B cell (primary cell): ENCODE results near the gene TMEM119. TPM values are rescaled to one million over a fixed set of nuclear protein-coding genes. Genes with fewer than 3 reads are reported as not detected.

Experiments used
- ATAC-seq: fragments of 200-7000 bp; cut with Tn5 transposase; one replicate; pipeline ENCODE4 v1.10.0; 2021; ENCODE audit warnings: low read depth, mild to moderate bottlenecking, moderate number of reproducible peaks, moderate library complexity
- CTCF ChIA-PET: fragments of 350-600 bp; sonication (Branson Sonifier 250); formaldehyde crosslinking; loops from one replicate; lab custom pipeline; 2021; ENCODE audit warnings: antibody characterized with exemption, inconsistent platforms; lab: Charles Lee
- POLR2A ChIA-PET: fragments of 350-600 bp; sonication (Branson Sonifier 250); formaldehyde crosslinking; loops from one replicate; lab custom pipeline; 2021; ENCODE audit warnings: antibody characterized with exemption; lab: Charles Lee
- DNase-seq: peaks from one replicate; pipeline ENCODE4 v3.0.0; 2013
- H2AFZ ChIP-seq: 2 replicates; pipeline ENCODE4 v1.6.1; 2012; ENCODE audit warnings: mild to moderate bottlenecking, low read depth, low read length; ENCODE audit not compliant: insufficient read depth, poor library complexity, severe bottlenecking
- H3K27ac ChIP-seq, 2 donors: 1 replicate in 1 of 2; 2 replicates in 1 of 2; pipeline ENCODE4 v1.5.1; 2012 to 2013; ENCODE audit warnings: low read length in 2 of 2, mild to moderate bottlenecking in 2 of 2, moderate library complexity in 1 of 2
- H3K27me3 ChIP-seq, 4 experiments: fragments of 200-600 bp in 1 of 4; sonication (generic) in 1 of 4; replicated peaks in 1 of 4; 1 replicate in 2 of 4; 2 replicates in 2 of 4; pipeline versions ENCODE4 v1.6.1 to v1.7.0; 2013 to 2016; ENCODE audit warnings: low read length in 3 of 4, mild to moderate bottlenecking in 2 of 4, mixed read lengths in 1 of 4, moderate library complexity in 1 of 4; ENCODE audit not compliant: insufficient read depth in 4 of 4, control insufficient read depth in 3 of 4; ENCODE audit errors: control extremely low read depth in 1 of 4
- H3K36me3 ChIP-seq, 2 experiments: replicated peaks in 1 of 2; 1 replicate in 1 of 2; 2 replicates in 1 of 2; pipeline versions ENCODE4 v1.6.1 to v1.7.1; 2013; ENCODE audit warnings: low read length in 1 of 2; ENCODE audit not compliant: insufficient read depth in 2 of 2, control insufficient read depth in 1 of 2; ENCODE audit errors: control extremely low read depth in 1 of 2, extremely low read depth in 1 of 2
- H3K4me1 ChIP-seq, 2 donors: fragments of 200-600 bp in 1 of 2; sonication (generic) in 1 of 2; 1 replicate in 1 of 2; 2 replicates in 1 of 2; pipeline versions ENCODE4 v1.5.1 to v1.6.1; 2013 to 2017; ENCODE audit warnings: low read length in 2 of 2; ENCODE audit not compliant: control insufficient read depth in 2 of 2, insufficient read depth in 2 of 2
- H3K4me2 ChIP-seq: replicated peaks from 2 replicates; pipeline ENCODE3; 2012; ENCODE audit warnings: mild to moderate bottlenecking, low read depth, low read length; ENCODE audit not compliant: poor library complexity, severe bottlenecking
- H3K4me3 ChIP-seq, 5 experiments: fragments of 200-600 bp in 1 of 5; sonication (generic) in 1 of 5; 1 replicate in 3 of 5; 2 replicates in 2 of 5; pipeline versions ENCODE4 v1.5.1 to v1.7.0; 2011 to 2016; ENCODE audit warnings: low read length in 4 of 5, mild to moderate bottlenecking in 4 of 5, low read depth in 2 of 5, control low read depth in 1 of 5, moderate library complexity in 1 of 5; ENCODE audit not compliant: insufficient read depth in 1 of 5; ENCODE audit errors: control extremely low read depth in 1 of 5, extremely low read depth in 1 of 5
- H3K79me2 ChIP-seq: fragments of 200-600 bp; sonication (generic); one replicate; pipeline ENCODE4 v1.6.0; 2016; ENCODE audit warnings: low read length; ENCODE audit not compliant: control insufficient read depth, insufficient read depth
- H3K9ac ChIP-seq: fragments of 200-600 bp; sonication (generic); 2 replicates; pipeline ENCODE4 v1.6.1; 2017; ENCODE audit warnings: mild to moderate bottlenecking, low read length, moderate library complexity
- H3K9me3 ChIP-seq, 3 donors: one replicate each; pipeline versions ENCODE4 v1.6.1 to v1.7.1; 2013; ENCODE audit warnings: low read length in 2 of 3; ENCODE audit not compliant: control insufficient read depth in 2 of 3, insufficient read depth in 1 of 3; ENCODE audit errors: control extremely low read depth in 1 of 3
- H4K20me1 ChIP-seq: 2 replicates; pipeline ENCODE4 v1.6.0; 2012; ENCODE audit warnings: mild to moderate bottlenecking, low read length; ENCODE audit not compliant: insufficient read depth, control insufficient read depth, poor library complexity, severe bottlenecking
- H3K27ac Mint-ChIP-seq: one replicate; pipeline ENCODE4 v1.8.0; 2021; ENCODE audit warnings: mixed read lengths
- H3K27me3 Mint-ChIP-seq: one replicate; pipeline ENCODE4 v1.8.0; 2021; ENCODE audit warnings: mixed read lengths
- H3K4me1 Mint-ChIP-seq: one replicate; pipeline ENCODE4 v1.8.0; 2021; ENCODE audit warnings: mixed read lengths
- H3K4me3 Mint-ChIP-seq: one replicate; pipeline ENCODE4 v1.8.0; 2021; ENCODE audit warnings: mixed read lengths
- H3K9me3 Mint-ChIP-seq: one replicate; pipeline ENCODE4 v1.8.0; 2022; ENCODE audit warnings: mixed read lengths; ENCODE audit not compliant: insufficient read depth
- CTCF ChIP-seq: fragments of 200-600 bp; IDR thresholded peaks from one replicate; pipeline ENCODE4 v1.8.0; 2022; ENCODE audit warnings: antibody characterized with exemption, mild to moderate bottlenecking
- EZH2 ChIP-seq: IDR thresholded peaks from 2 replicates; pipeline ENCODE4 v1.6.1; 2012; ENCODE audit warnings: borderline replicate concordance, low read depth, mild to moderate bottlenecking, moderate library complexity, low read length; ENCODE audit not compliant: insufficient read depth, poor library complexity, severe bottlenecking
- WGBS: methylation state at CpG from one replicate; pipeline ENCODE4 v1.1.5; 2013; ENCODE audit warnings: missing lambda C conversion rate; ENCODE audit not compliant: insufficient coverage; 5-methylcytosine and 5-hydroxymethylcytosine counted together
- intact Hi-C: fragments of 100-400 bp; cut with micrococcal nuclease; formaldehyde crosslinking; loops from one replicate; pipeline ENCODE4 v1.10.0; 2022
- polyA plus RNA-seq: library from polyadenylated mRNA; depleted of rRNA; stranded (reverse); fragments of >200 nt; gene quantifications from 2 replicates; pipeline ENCODE4 v1.2.3, GENCODE V29; 2012
- total RNA-seq, 2 donors: library from RNA; stranded (reverse); fragments of 120-200 nt in 1 of 2; gene quantifications; 1 replicate in 1 of 2; 2 replicates in 1 of 2; pipeline versions ENCODE4 v1.2.3 to v1.2.4, GENCODE V29; 2013 to 2022

The TMEM119 gene
- total and polyA plus RNA-seq, 2 donors (not counting 1 experiment from before 2014, with no cell fraction given): 0.25 TPM; not detected in 1

GRCh38 chr12:108560321-108560721 lies 37.6 kb downstream of the TMEM119 start:
- Histone ChIP-seq H3K27me3 (no peaks in the 10 kb centered on the region), H3K9ac (peak overlapping the region; percentile 89), H3K9me3 (no peaks in the 10 kb centered on the region), H3K4me1 (peaks cover 39 to 47% of the 10 kb centered on the region in 2 donors), H3K27ac (peak overlapping the region; percentile 92 to 97), H3K36me3 (peaks cover 10 to 32% of the 10 kb centered on the region in 2 experiments), H3K4me2 (peak overlapping the region; percentile 94), H3K79me2 (peaks cover 81% of the 10 kb centered on the region), H4K20me1 (peaks cover 49% of the 10 kb centered on the region), H3K4me3 (peak overlapping the region; percentile 84 to 99 (median 98)), H2AFZ (peak overlapping the region; percentile 95)
- Mint-ChIP-seq H3K9me3 (no peaks in the 10 kb centered on the region), H3K27ac (peak overlapping the region; percentile 100), H3K4me1 (peaks cover 69% of the 10 kb centered on the region), H3K4me3 (peak overlapping the region; percentile 100), H3K27me3 (no peaks in the 10 kb centered on the region)
- DNase-seq (no peak), ATAC-seq (no peak)
- POLR2A ChIA-PET: interaction anchor here (1.0 to 3.2 kb wide), 4 partner anchors 57 to 80 kb away, joined by 3 to 51 read pairs (median 5); partner anchors contain the start of gene SELPLG
- intact Hi-C loops: loop anchor here (1.0 to 5.0 kb wide), 2 partner anchors 19 to 1152 kb away; partner anchors contain the start of gene FAM222A
- WGBS: 0% methylated on average over 7 of the region's 12 CpGs
- TF ChIP-seq CTCF (no peak), EZH2 (no peak)
- CTCF ChIA-PET: interaction anchor here (0.7 to 19.8 kb wide), 6 partner anchors 10 to 243 kb away, joined by 3 to 424 read pairs (median 89); partner anchors contain the start of gene SELPLG

- CTCF ChIA-PET: interaction anchor here (0.7 to 19.8 kb wide), 4 partner anchors 23 to 822 kb away, joined by 3 to 424 read pairs (median 4); no protein-coding TSS in a partner anchor
- Histone ChIP-seq H3K9me3 (no peaks in the 10 kb centered on the region), H4K20me1 (peaks cover 55% of the 10 kb centered on the region), H3K4me3 (peak overlapping the region in 4 of 5 experiments; percentile 84 to 99 (median 94)), H3K4me1 (peaks cover 39 to 47% of the 10 kb centered on the region in 2 donors), H2AFZ (no peak overlapping the region), H3K27ac (no peak overlapping the region), H3K4me2 (peak overlapping the region; percentile 94), H3K9ac (peak overlapping the region; percentile 89), H3K27me3 (no peaks in the 10 kb centered on the region), H3K79me2 (peaks cover 86% of the 10 kb centered on the region), H3K36me3 (peaks cover 6 to 28% of the 10 kb centered on the region in 2 experiments)
- Mint-ChIP-seq H3K27me3 (no peaks in the 10 kb centered on the region), H3K9me3 (no peaks in the 10 kb centered on the region), H3K4me3 (peak overlapping the region; percentile 100), H3K4me1 (peaks cover 68% of the 10 kb centered on the region), H3K27ac (peak overlapping the region; percentile 100)
- no peak for DNase-seq
- TF ChIP-seq EZH2: no peak
- TF ChIP-seq CTCF: no peak
- no peak for ATAC-seq
- WGBS: 68% methylated on average over 2 of the region's 3 CpGs
- intact Hi-C loops: loop anchor here (1.0 to 5.0 kb wide), 2 partner anchors 18 to 1153 kb away; partner anchors contain the start of gene FAM222A
- POLR2A ChIA-PET: interaction anchor here (0.7 to 2.0 kb wide), 3 partner anchors 45 to 170 kb away, joined by 4 to 6 read pairs (median 6); partner anchors contain the start of gene FICD
Observed at GRCh38 chr12:108559748-108560147, 38.1 kb downstream of the TMEM119 start.
